OCI-LY7 (cell line): Measurements from ENCODE around the gene IER5L. TPM values are rescaled to one million over a fixed set of nuclear protein-coding genes. Genes with fewer than 3 reads are reported as not detected.

Source experiments
- BruUV-seq: library from RNA; stranded (reverse); fragments of 400-500 nt; replicated peaks from 2 replicates; lab custom pipeline; 2021; lab: Mats Ljungman, UMichigan
- CTCF ChIA-PET: fragments of 300-600 bp; sonication (Branson Sonifier 250); formaldehyde crosslinking; loops from one replicate; lab custom pipeline; 2022; ENCODE audit warnings: antibody characterized with exemption; ENCODE audit not compliant: unreplicated experiment; lab: Charles Lee
- POLR2A ChIA-PET: fragments of 300-600 bp; sonication (Branson Sonifier 250); formaldehyde crosslinking; loops from one replicate; lab custom pipeline; 2022; ENCODE audit warnings: antibody characterized with exemption; lab: Charles Lee
- DNase-seq: peaks from one replicate; pipeline ENCODE4 v3.0.0-alpha.2; 2015; ENCODE audit warnings: low spot score
- H2AFZ ChIP-seq: fragments of 200-600 bp; sonication (generic), shearing (Covaris generic); 2 replicates; pipeline ENCODE4 v1.6.1; 2014; ENCODE audit warnings: mild to moderate bottlenecking, antibody characterized with exemption, low read length, moderate library complexity
- H3K27ac ChIP-seq: fragments of 200-600 bp; sonication (generic); 2 replicates; pipeline ENCODE4 v1.5.1; 2014; ENCODE audit warnings: mixed run types, low read depth, mild to moderate bottlenecking, moderate library complexity, low read length, inconsistent platforms; ENCODE audit not compliant: poor library complexity, severe bottlenecking
- H3K36me3 ChIP-seq: fragments of 200-600 bp; sonication (generic); 2 replicates; pipeline ENCODE4 v1.6.1; 2014; ENCODE audit warnings: mild to moderate bottlenecking, antibody characterized with exemption, low read length, moderate library complexity, mixed read lengths; ENCODE audit not compliant: insufficient read depth
- H3K4me1 ChIP-seq: fragments of 200-600 bp; sonication (generic); 2 replicates; pipeline ENCODE4 v1.5.1; 2014; ENCODE audit warnings: mild to moderate bottlenecking, low read length; ENCODE audit not compliant: insufficient read depth, poor library complexity, severe bottlenecking
- H3K4me2 ChIP-seq: fragments of 200-600 bp; sonication (generic); 2 replicates; pipeline ENCODE4 v1.6.1; 2014; ENCODE audit warnings: mild to moderate bottlenecking, low read length
- H3K4me3 ChIP-seq: fragments of 200-600 bp; sonication (generic); 2 replicates; pipeline ENCODE4 v1.5.1; 2014; ENCODE audit warnings: mild to moderate bottlenecking, low read depth, low read length; ENCODE audit not compliant: poor library complexity, severe bottlenecking
- H3K79me2 ChIP-seq: fragments of 200-600 bp; sonication (generic); 2 replicates; pipeline ENCODE4 v1.6.1; 2016; ENCODE audit warnings: low read depth, mild to moderate bottlenecking, low read length, moderate library complexity, mixed read lengths; ENCODE audit not compliant: insufficient read depth
- H3K9me2 ChIP-seq: fragments of 200-600 bp; sonication (generic); 2 replicates; pipeline ENCODE4 v1.6.1; 2016; ENCODE audit warnings: mild to moderate bottlenecking, low read length, mixed read lengths; ENCODE audit not compliant: insufficient read depth
- H3K9me3 ChIP-seq: fragments of 200-600 bp; sonication (generic); 2 replicates; pipeline ENCODE4 v1.6.1; 2014; ENCODE audit warnings: mild to moderate bottlenecking, mixed run types, low read length, mixed read lengths
- H4K20me1 ChIP-seq: fragments of 200-600 bp; sonication (generic); 2 replicates; pipeline ENCODE4 v1.6.1; 2014; ENCODE audit warnings: mild to moderate bottlenecking, antibody characterized with exemption, low read length, moderate library complexity, mixed read lengths; ENCODE audit not compliant: insufficient read depth
- CTCF ChIP-seq: fragments of 200-600 bp; sonication (generic); conservative IDR thresholded peaks from 2 replicates; pipeline ENCODE4 v1.5.1; 2014; ENCODE audit warnings: mild to moderate bottlenecking, antibody characterized with exemption, low read length, moderate library complexity, mixed read lengths
- EZH2phosphoT487 ChIP-seq: fragments of 200-600 bp; sonication (generic); IDR thresholded peaks from 2 replicates; pipeline ENCODE4 v1.6.1; 2018; ENCODE audit warnings: low read depth, borderline replicate concordance, mild to moderate bottlenecking, mixed run types, antibody characterized with exemption, low read length, moderate library complexity, mixed read lengths
- intact Hi-C: fragments of 100-400 bp; cut with micrococcal nuclease; formaldehyde crosslinking; loops from one replicate; pipeline ENCODE4 v1.10.0; 2022; ENCODE audit not compliant: unreplicated experiment
- total RNA-seq, 2 experiments: library from RNA; depleted of rRNA in 1 of 2; stranded (reverse); fragments of >200 nt in 1 of 2; shearing (Covaris generic) in 1 of 2; gene quantifications; 2 replicates each; pipeline ENCODE4 v1.2.3, GENCODE V29; 2014 to 2022

The IER5L gene
- total RNA-seq, 2 experiments from 2014 or later: 2.8 to 21.2 TPM

GRCh38 chr9:129185991-129186390 is 7.9 kb upstream of the IER5L start:
- POLR2A ChIA-PET: no interaction called here
- DNase-seq: no peak

GRCh38 chr9:129185402-129185801 is 7.3 kb upstream of the IER5L start:
- DNase-seq: no peak
- Histone ChIP-seq H3K9me2 (no peaks in the 10 kb centered on the region), H3K4me1 (no peaks in the 10 kb centered on the region), H3K79me2 (no peaks in the 10 kb centered on the region), H3K4me3 (no peak overlapping the region), H3K27ac (no peak overlapping the region), H3K9me3 (peaks cover 8% of the 10 kb centered on the region; the same call in 1 of the 2 replicates), H3K4me2 (no peak overlapping the region), H4K20me1 (no peaks in the 10 kb centered on the region), H3K36me3 (no peaks in the 10 kb centered on the region), H2AFZ (no peak overlapping the region)
- ChIA-PET CTCF (no interaction called here), POLR2A (no interaction called here)
- BruUV-seq: no TSS peak
- TF ChIP-seq CTCF (no peak), EZH2phosphoT487 (no peak)
- intact Hi-C loops: no loop called here

More at GRCh38 chr9:129185991-129186390, 7.9 kb upstream of the IER5L start:
- no TSS peak for BruUV-seq
- intact Hi-C loops: no loop called here
- H4K20me1 ChIP-seq: no peaks in the 10 kb centered on the region
- H3K27ac ChIP-seq: no peak overlapping the region
- no peaks in the 10 kb centered on the region for H3K36me3 ChIP-seq
- H3K9me2 ChIP-seq: no peaks in the 10 kb centered on the region
- CTCF ChIA-PET: no interaction called here
- H3K9me3 ChIP-seq: peaks cover 8% of the 10 kb centered on the region; the same call in 1 of the 2 replicates
- H2AFZ ChIP-seq: no peak overlapping the region
- H3K4me1 ChIP-seq: no peaks in the 10 kb centered on the region
- no peaks in the 10 kb centered on the region for H3K79me2 ChIP-seq
- no peak for TF ChIP-seq EZH2phosphoT487
- TF ChIP-seq CTCF: no peak
- no peak overlapping the region for H3K4me2 ChIP-seq
- no peak overlapping the region for H3K4me3 ChIP-seq

- no TSS peak for BruUV-seq
- H3K79me2 ChIP-seq: no peaks in the 10 kb centered on the region
- intact Hi-C loops: no loop called here
- ChIA-PET CTCF (interaction anchor here (1.1 kb wide), 1 partner anchor 10 kb away, joined by 3 read pairs; no protein-coding TSS in a partner anchor), POLR2A (interaction anchor here (1.0 kb wide), 1 partner anchor 41 kb away, joined by 3 read pairs; no protein-coding TSS in a partner anchor)
- no peaks in the 10 kb centered on the region for H3K36me3 ChIP-seq
- DNase-seq: no peak
- no peak for TF ChIP-seq CTCF
- no peak for TF ChIP-seq EZH2phosphoT487
- H3K9me3 ChIP-seq: peaks cover 8% of the 10 kb centered on the region; the same call in 1 of the 2 replicates
- no peak overlapping the region for H2AFZ ChIP-seq
- no peaks in the 10 kb centered on the region for H3K4me1 ChIP-seq
- H4K20me1 ChIP-seq: no peaks in the 10 kb centered on the region
- no peaks in the 10 kb centered on the region for H3K9me2 ChIP-seq
- no peak overlapping the region for H3K4me3 ChIP-seq
- H3K27ac ChIP-seq: no peak overlapping the region
- H3K4me2 ChIP-seq: no peak overlapping the region
Measured at GRCh38 chr9:129184596-129185122, 6.6 kb upstream of the IER5L start.
